GM18867 (cell line): ENCODE data around the gene IL21.
"Not testable (repeated sequence)": the region's sequence is repeated elsewhere in the genome, so short reads cannot be mapped to it uniquely, and the experiment has no call there.

Source experiments
- ATAC-seq: cut with Tn5 transposase; IDR thresholded peaks from one replicate; pipeline ENCODE4 v1.9.1; 2021; ENCODE audit warnings: mild to moderate bottlenecking, moderate library complexity; ENCODE audit not compliant: unreplicated experiment

Gene IL21

DNA sequence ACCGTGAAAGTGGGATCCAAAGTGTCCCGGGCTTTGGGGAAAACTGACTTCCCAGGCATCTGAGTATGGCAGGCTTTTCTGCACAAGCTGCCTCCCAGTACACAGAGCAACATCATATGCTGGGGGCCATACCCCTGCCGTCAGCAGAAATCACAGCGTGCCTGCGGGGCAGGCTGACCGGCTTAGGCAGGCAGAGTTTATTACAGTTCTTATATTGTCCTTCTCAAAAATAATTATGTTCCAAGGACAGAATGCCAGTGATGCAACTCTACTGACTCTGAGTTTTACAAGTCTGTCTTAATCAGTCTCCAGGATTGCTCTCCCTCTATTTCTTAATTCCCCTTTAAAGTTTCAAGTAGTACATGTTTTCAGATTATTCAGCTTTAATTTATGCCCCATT is 37.0 kb downstream of the IL21 start:
- no peak for ATAC-seq

GRCh38 chr4:122577808-122578781 is 42.8 kb downstream of the IL21 start:
- peak; percentile 92 for ATAC-seq

- ATAC-seq = peak; percentile 10
These were observed 43.7 kb downstream of the IL21 start for GRCh38 chr4:122577189-122577553.

- peak; percentile 70 for ATAC-seq
These were observed 44.3 kb downstream of the IL21 start for GRCh38 chr4:122576261-122577188.

DNA sequence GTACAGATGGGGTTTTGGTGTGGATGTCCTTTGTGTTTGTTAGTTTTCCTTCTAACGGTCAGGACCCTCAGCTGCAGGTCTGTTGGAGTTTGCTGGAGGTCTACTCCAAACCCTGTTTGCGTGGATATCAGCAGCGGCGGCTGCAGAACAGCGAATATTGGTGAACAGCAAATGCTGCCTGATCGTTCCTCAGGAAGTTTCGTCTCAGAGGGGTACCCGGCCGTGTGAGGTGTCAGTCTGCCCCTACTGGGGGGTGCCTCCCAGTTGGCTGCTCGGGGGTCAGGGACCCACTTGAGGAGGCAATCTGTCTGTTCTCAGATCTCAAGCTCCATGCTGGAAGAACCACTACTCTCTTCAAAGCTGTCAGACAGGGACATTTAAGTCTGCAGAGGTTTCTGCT is 46.5 kb downstream of the IL21 start:
- not testable (repeated sequence) for ATAC-seq

DNA sequence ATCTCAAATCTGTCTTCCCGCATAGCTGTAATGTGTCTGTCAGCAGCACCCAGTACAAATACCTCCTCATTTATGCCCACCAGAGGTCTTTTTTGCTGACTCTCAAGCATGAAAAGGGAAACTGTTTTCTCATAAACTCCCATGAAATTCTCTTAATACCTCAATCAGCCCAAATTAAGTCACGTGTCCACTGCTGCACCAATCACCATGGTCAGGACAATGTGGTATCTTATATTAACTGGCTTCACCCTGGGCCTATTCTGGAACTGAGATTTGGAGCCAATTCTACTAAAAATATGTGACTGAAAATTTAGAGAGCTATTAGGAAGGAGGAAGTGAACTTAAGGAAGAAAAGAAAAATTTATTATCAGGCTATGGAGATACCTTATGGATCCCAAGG is 58.4 kb downstream of the IL21 start:
- no peak for ATAC-seq
